ENCODE measurements around the gene SLITRK3. TPM values are rescaled to one million over a fixed set of nuclear protein-coding genes. Genes with fewer than 3 reads are reported as not detected.

SLITRK3 gene
- total and polyA plus RNA-seq, 8 donors, result 0.02 to 0.12 (median 0.03) TPM; not detected in 4

DNA sequence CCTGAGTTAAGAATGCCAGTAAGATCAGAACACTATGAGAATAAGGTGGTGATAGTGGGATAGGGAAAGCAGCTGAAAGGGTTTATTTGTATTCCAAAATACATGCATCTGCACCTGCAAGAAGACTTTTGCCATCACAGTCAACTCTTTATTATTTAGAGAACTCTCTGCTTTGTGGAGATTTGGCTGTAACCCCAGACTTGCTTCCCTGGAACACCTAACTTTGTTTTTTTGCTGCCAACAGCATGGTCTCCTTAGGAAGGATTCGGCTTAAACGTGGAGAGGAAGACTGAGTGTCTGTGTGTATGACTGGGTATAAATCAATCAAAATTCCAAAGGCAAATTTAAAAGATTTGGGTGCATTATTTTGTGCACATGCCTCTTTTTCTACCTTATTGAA, 21.6 kb upstream of the SLITRK3 start:
- WGBS, 2 donors, result 50 to 53% methylated on average over 2 of the region's 2 CpGs
- no peak for FAIRE-seq
- TF ChIP-seq, protein P1, sequence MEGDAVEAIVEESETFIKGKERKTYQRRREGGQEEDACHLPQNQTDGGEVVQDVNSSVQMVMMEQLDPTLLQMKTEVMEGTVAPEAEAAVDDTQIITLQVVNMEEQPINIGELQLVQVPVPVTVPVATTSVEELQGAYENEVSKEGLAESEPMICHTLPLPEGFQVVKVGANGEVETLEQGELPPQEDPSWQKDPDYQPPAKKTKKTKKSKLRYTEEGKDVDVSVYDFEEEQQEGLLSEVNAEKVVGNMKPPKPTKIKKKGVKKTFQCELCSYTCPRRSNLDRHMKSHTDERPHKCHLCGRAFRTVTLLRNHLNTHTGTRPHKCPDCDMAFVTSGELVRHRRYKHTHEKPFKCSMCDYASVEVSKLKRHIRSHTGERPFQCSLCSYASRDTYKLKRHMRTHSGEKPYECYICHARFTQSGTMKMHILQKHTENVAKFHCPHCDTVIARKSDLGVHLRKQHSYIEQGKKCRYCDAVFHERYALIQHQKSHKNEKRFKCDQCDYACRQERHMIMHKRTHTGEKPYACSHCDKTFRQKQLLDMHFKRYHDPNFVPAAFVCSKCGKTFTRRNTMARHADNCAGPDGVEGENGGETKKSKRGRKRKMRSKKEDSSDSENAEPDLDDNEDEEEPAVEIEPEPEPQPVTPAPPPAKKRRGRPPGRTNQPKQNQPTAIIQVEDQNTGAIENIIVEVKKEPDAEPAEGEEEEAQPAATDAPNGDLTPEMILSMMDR (IDR thresholded peaks at IDR 0.05), result no peak
- H3K27ac ChIP-seq, result no peak overlapping the region
- intact Hi-C loops (cut with DNase I), result no loop called here
- H3K36me3 ChIP-seq, result no peaks in the 10 kb centered on the region
- no peak for DNase-seq
- no peak for ATAC-seq
- H3K27me3 ChIP-seq, result no peaks in the 10 kb centered on the region
- no peak overlapping the region for H3K4me3 ChIP-seq
- H3K4me1 ChIP-seq, result no peaks in the 10 kb centered on the region
- no peaks in the 10 kb centered on the region for H3K9me3 ChIP-seq

DNA sequence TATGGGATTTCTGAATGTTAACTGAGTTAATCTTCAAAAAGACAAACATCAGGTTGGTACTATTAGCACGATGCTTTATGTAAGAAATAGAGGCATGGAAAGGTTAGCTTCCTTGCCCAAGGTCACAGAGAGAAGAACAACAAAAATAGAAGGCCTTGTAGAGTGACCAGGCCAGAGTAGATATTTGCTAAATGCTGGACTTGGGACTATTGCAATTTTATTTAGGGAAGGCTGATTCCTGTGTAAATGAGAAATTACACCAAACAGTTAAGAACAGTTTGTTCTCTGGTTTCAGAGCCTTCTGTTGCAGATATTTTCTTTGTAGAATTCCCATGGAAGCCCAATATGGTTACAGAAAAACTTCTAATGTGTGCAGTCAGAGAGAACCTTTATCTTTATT, 16.4 kb upstream of the SLITRK3 start:
- no peaks in the 10 kb centered on the region for H3K27me3 ChIP-seq
- no peak overlapping the region for H3K4me3 ChIP-seq
- WGBS, 2 donors, result 25 to 37% methylated on average over 1 of the region's 1 CpG
- no peaks in the 10 kb centered on the region for H3K36me3 ChIP-seq
- DNase-seq (no peak), FAIRE-seq (no peak), ATAC-seq (peak in 1 of 4 donors; percentile 24)
- H3K4me1 ChIP-seq, result no peaks in the 10 kb centered on the region
- no peaks in the 10 kb centered on the region for H3K9me3 ChIP-seq
- H3K27ac ChIP-seq, result no peak overlapping the region
- intact Hi-C loops (cut with DNase I), result no loop called here
- TF ChIP-seq, protein P1 (IDR thresholded peaks at IDR 0.05), result no peak

GRCh38 chr3:165211721-165212120, 15.5 kb upstream of the SLITRK3 start:
- ATAC-seq, result peak in 1 of 4 donors; percentile 50

DNA sequence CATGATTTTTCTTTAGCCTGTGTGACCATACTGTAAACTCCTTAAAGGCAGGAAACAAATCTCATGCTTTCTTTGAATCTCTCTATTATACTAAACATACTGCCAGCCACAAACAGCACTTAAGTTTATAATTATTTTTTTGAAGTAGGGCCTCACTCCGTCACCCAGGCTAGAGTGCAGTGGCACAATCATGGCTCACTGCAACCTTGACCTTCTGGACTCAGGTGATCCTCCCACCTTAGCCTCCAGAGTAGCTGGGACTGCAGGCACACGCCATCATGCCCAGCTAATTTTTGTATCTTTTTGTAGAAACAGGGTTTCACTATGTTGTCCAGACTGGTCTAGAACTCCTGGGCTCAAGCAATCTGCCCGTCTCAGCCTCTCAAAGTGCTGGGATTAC, 14.5 kb upstream of the SLITRK3 start:
- Histone ChIP-seq H3K27ac (no peak overlapping the region), H3K9me3 (no peaks in the 10 kb centered on the region), H3K36me3 (no peaks in the 10 kb centered on the region), H3K4me3 (no peak overlapping the region), H3K27me3 (peaks cover 0 to 2% (median 0%) of the 10 kb centered on the region in 4 donors), H3K4me1 (no peaks in the 10 kb centered on the region)
- WGBS, 2 donors, result 85 to 90% methylated on average over 3 of the region's 3 CpGs
- ATAC-seq (no peak), FAIRE-seq (no peak), DNase-seq (no peak)
- intact Hi-C loops (cut with DNase I), result no loop called here
- TF ChIP-seq, protein P1 (IDR thresholded peaks at IDR 0.05), result no peak

More at GRCh38 chr3:165211721-165212120, 15.5 kb upstream of the SLITRK3 start:
- TF ChIP-seq, protein P1 (IDR thresholded peaks at IDR 0.05), result no peak
- intact Hi-C loops (cut with DNase I), result no loop called here
- Histone ChIP-seq H3K36me3 (no peaks in the 10 kb centered on the region), H3K4me3 (no peak overlapping the region), H3K4me1 (no peaks in the 10 kb centered on the region), H3K9me3 (no peaks in the 10 kb centered on the region), H3K27me3 (no peaks in the 10 kb centered on the region), H3K27ac (no peak overlapping the region)
- WGBS, 2 donors, result 58% methylated on average over 4 of the region's 4 CpGs
- FAIRE-seq, result no peak
- no peak for DNase-seq

DNA sequence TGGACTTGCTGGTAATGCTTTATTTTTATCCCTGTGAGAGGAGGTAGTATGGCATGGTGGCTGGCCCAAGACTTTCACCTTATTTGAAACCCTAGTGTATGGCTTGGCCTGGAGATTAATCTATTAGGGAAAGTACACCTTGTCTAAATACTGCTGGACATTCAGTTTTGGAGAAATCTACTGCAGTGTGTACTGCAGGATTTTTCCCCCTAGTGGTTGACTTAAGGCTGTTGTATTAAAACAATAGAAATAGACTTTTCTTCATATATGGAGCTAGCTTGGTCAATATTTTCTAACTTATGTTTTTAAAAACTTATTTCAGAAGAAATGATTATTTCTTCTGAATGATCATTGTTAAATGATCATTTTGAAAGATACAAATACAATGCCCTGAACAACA, 13.9 kb upstream of the SLITRK3 start:
- DNase-seq (no peak), ATAC-seq (no peak), FAIRE-seq (no peak)
- Histone ChIP-seq H3K9me3 (no peaks in the 10 kb centered on the region), H3K4me1 (no peaks in the 10 kb centered on the region), H3K27ac (no peak overlapping the region), H3K36me3 (no peaks in the 10 kb centered on the region), H3K27me3 (peaks cover 0 to 7% (median 0%) of the 10 kb centered on the region in 4 donors), H3K4me3 (no peak overlapping the region)
- intact Hi-C loops (cut with DNase I), result no loop called here
- TF ChIP-seq, protein P1 (IDR thresholded peaks at IDR 0.05), result peak in 1 of 4 donors; percentile 13

Data from pancreas (tissue), 10 donors.